ENCODE results near the gene FAHD1. TPM values are rescaled to one million over a fixed set of nuclear protein-coding genes. Genes with fewer than 3 reads are reported as not detected.

Gene FAHD1
- total and polyA plus RNA-seq, 4 experiments from 2014 or later = 7.8 to 23.2 (median 15.9) TPM

GRCh38 chr16:1834096-1834495 lies 7.1 kb downstream of the FAHD1 start:
- peaks cover 2% of the 10 kb centered on the region for H3K4me1 ChIP-seq (ENCODE audit: insufficient read depth, low read length)
- DNase-seq = no peak
- Mint-ChIP-seq H3K27ac (peak overlapping the region in 2 of 7 donors; percentile 34 to 66), H3K27me3 (no peaks in the 10 kb centered on the region), H3K36me3 (peaks cover 0 to 4% of the 10 kb centered on the region in 2 donors), H3K9me3 (no peaks in the 10 kb centered on the region), H3K4me3 (no peak overlapping the region), H3K4me1 (peaks cover 6 to 14% (median 10%) of the 10 kb centered on the region in 4 donors)
- POLR2A ChIA-PET (ENCODE audit: partially characterized antibody) = no interaction called here
- no peak overlapping the region for H3K4me3 ChIP-seq (ENCODE audit: low read length in 2 of 2)
- intact Hi-C loops (cut with micrococcal nuclease) = no loop called here
- H3K27ac ChIP-seq (ENCODE audit: low read depth, low read length) = no peak overlapping the region
- H3K36me3 ChIP-seq (ENCODE audit: insufficient read depth, low read length) = no peaks in the 10 kb centered on the region
- CTCF ChIA-PET (ENCODE audit: partially characterized antibody) = no interaction called here
- no peaks in the 10 kb centered on the region for H3K9me3 ChIP-seq (ENCODE audit: control insufficient read depth in 1 of 2, low read length in 2 of 2)
- H3K27me3 ChIP-seq (ENCODE audit: insufficient read depth, low read length) = no peaks in the 10 kb centered on the region

GRCh38 chr16:1839554-1839953 lies 12.5 kb downstream of the FAHD1 start:
- no peaks in the 10 kb centered on the region for H3K4me1 Mint-ChIP-seq
- H3K27me3 Mint-ChIP-seq = no peaks in the 10 kb centered on the region
- Histone ChIP-seq H3K36me3 (ENCODE audit: insufficient read depth, low read length) (no peaks in the 10 kb centered on the region), H3K27ac (ENCODE audit: low read depth, low read length) (no peak overlapping the region), H3K9me3 (ENCODE audit: control insufficient read depth in 1 of 2, low read length in 2 of 2) (no peaks in the 10 kb centered on the region), H3K4me1 (ENCODE audit: insufficient read depth, low read length) (no peaks in the 10 kb centered on the region), H3K4me3 (ENCODE audit: low read length in 2 of 2) (no peak overlapping the region), H3K27me3 (ENCODE audit: insufficient read depth, low read length) (no peaks in the 10 kb centered on the region)
- H3K36me3 Mint-ChIP-seq = no peaks in the 10 kb centered on the region
- no peak for DNase-seq
- ChIA-PET POLR2A (ENCODE audit: partially characterized antibody) (no interaction called here), CTCF (ENCODE audit: partially characterized antibody) (no interaction called here)
- H3K9me3 Mint-ChIP-seq = no peaks in the 10 kb centered on the region
- no peak overlapping the region for H3K4me3 Mint-ChIP-seq
- intact Hi-C loops (cut with micrococcal nuclease) = no loop called here
- H3K27ac Mint-ChIP-seq = no peak overlapping the region

- H3K9me3 Mint-ChIP-seq = no peaks in the 10 kb centered on the region
- Histone ChIP-seq H3K27ac (ENCODE audit: low read depth, low read length) (no peak overlapping the region), H3K27me3 (ENCODE audit: insufficient read depth, low read length) (peaks cover 4% of the 10 kb centered on the region), H3K4me3 (ENCODE audit: low read length in 2 of 2) (no peak overlapping the region), H3K4me1 (ENCODE audit: insufficient read depth, low read length) (no peaks in the 10 kb centered on the region), H3K9me3 (ENCODE audit: control insufficient read depth in 1 of 2, low read length in 2 of 2) (no peaks in the 10 kb centered on the region), H3K36me3 (ENCODE audit: insufficient read depth, low read length) (no peaks in the 10 kb centered on the region)
- POLR2A ChIA-PET (ENCODE audit: partially characterized antibody) = no interaction called here
- DNase-seq = no peak
- intact Hi-C loops (cut with micrococcal nuclease) = no loop called here
- H3K27me3 Mint-ChIP-seq = peaks cover 4 to 5% of the 10 kb centered on the region in 2 donors
- no peaks in the 10 kb centered on the region for H3K36me3 Mint-ChIP-seq
- no peak overlapping the region for H3K4me3 Mint-ChIP-seq
- no peak overlapping the region for H3K27ac Mint-ChIP-seq
- H3K4me1 Mint-ChIP-seq = no peaks in the 10 kb centered on the region
- CTCF ChIA-PET (ENCODE audit: partially characterized antibody) = interaction anchor here (1.0 kb wide), 1 partner anchor 83 kb away, joined by 3 read pairs; no protein-coding TSS in a partner anchor
Measured at GRCh38 chr16:1845985-1846384, 19.0 kb downstream of the FAHD1 start.

- Histone ChIP-seq H3K4me3 (ENCODE audit: low read length in 2 of 2) (no peak overlapping the region), H3K4me1 (ENCODE audit: insufficient read depth, low read length) (no peaks in the 10 kb centered on the region), H3K9me3 (ENCODE audit: control insufficient read depth in 1 of 2, low read length in 2 of 2) (no peaks in the 10 kb centered on the region), H3K36me3 (ENCODE audit: insufficient read depth, low read length) (no peaks in the 10 kb centered on the region), H3K27ac (ENCODE audit: low read depth, low read length) (no peak overlapping the region), H3K27me3 (ENCODE audit: insufficient read depth, low read length) (peaks cover 4% of the 10 kb centered on the region)
- Mint-ChIP-seq H3K4me1 (no peaks in the 10 kb centered on the region), H3K9me3 (no peaks in the 10 kb centered on the region), H3K27me3 (peaks cover 4 to 5% of the 10 kb centered on the region in 2 donors), H3K4me3 (no peak overlapping the region), H3K36me3 (no peaks in the 10 kb centered on the region), H3K27ac (no peak overlapping the region)
- POLR2A ChIA-PET (ENCODE audit: partially characterized antibody) = no interaction called here
- CTCF ChIA-PET (ENCODE audit: partially characterized antibody) = interaction anchor here (1.0 kb wide), 1 partner anchor 82 kb away, joined by 3 read pairs; no protein-coding TSS in a partner anchor
- intact Hi-C loops (cut with micrococcal nuclease) = no loop called here
- DNase-seq = no peak
Measured at GRCh38 chr16:1846416-1846815, 19.4 kb downstream of the FAHD1 start.

- Histone ChIP-seq H3K4me3 (ENCODE audit: low read length in 2 of 2) (no peak overlapping the region), H3K36me3 (ENCODE audit: insufficient read depth, low read length) (no peaks in the 10 kb centered on the region), H3K27ac (ENCODE audit: low read depth, low read length) (no peak overlapping the region), H3K27me3 (ENCODE audit: insufficient read depth, low read length) (peaks cover under 1% of the 10 kb centered on the region), H3K4me1 (ENCODE audit: insufficient read depth, low read length) (peaks cover 10% of the 10 kb centered on the region), H3K9me3 (ENCODE audit: control insufficient read depth in 1 of 2, low read length in 2 of 2) (no peaks in the 10 kb centered on the region)
- H3K27me3 Mint-ChIP-seq = peaks cover 2 to 4% of the 10 kb centered on the region in 2 donors
- peak overlapping the region in 1 of 7 donors; percentile 0 for H3K27ac Mint-ChIP-seq
- ChIA-PET POLR2A (ENCODE audit: partially characterized antibody) (no interaction called here), CTCF (ENCODE audit: partially characterized antibody) (no interaction called here)
- H3K4me3 Mint-ChIP-seq = no peak overlapping the region
- H3K4me1 Mint-ChIP-seq = peaks cover 8 to 16% (median 11%) of the 10 kb centered on the region in 4 donors
- H3K9me3 Mint-ChIP-seq = no peaks in the 10 kb centered on the region
- intact Hi-C loops (cut with micrococcal nuclease) = no loop called here
- DNase-seq = no peak
- no peaks in the 10 kb centered on the region for H3K36me3 Mint-ChIP-seq
Measured at GRCh38 chr16:1850981-1851380, 24.0 kb downstream of the FAHD1 start.

- intact Hi-C loops (cut with micrococcal nuclease) = no loop called here
- Mint-ChIP-seq H3K27ac (no peak overlapping the region), H3K9me3 (no peaks in the 10 kb centered on the region), H3K4me1 (peaks cover 8 to 16% (median 11%) of the 10 kb centered on the region in 4 donors), H3K27me3 (peaks cover 0 to 2% of the 10 kb centered on the region in 2 donors), H3K36me3 (no peaks in the 10 kb centered on the region), H3K4me3 (no peak overlapping the region)
- H3K4me1 ChIP-seq (ENCODE audit: insufficient read depth, low read length) = peaks cover 10% of the 10 kb centered on the region
- ChIA-PET POLR2A (ENCODE audit: partially characterized antibody) (no interaction called here), CTCF (ENCODE audit: partially characterized antibody) (no interaction called here)
- no peaks in the 10 kb centered on the region for H3K27me3 ChIP-seq (ENCODE audit: insufficient read depth, low read length)
- no peak overlapping the region for H3K27ac ChIP-seq (ENCODE audit: low read depth, low read length)
- H3K4me3 ChIP-seq (ENCODE audit: low read length in 2 of 2) = no peak overlapping the region
- no peak for DNase-seq
- H3K36me3 ChIP-seq (ENCODE audit: insufficient read depth, low read length) = no peaks in the 10 kb centered on the region
- H3K9me3 ChIP-seq (ENCODE audit: control insufficient read depth in 1 of 2, low read length in 2 of 2) = no peaks in the 10 kb centered on the region
Measured at GRCh38 chr16:1851793-1852192, 24.8 kb downstream of the FAHD1 start.

- intact Hi-C loops (cut with micrococcal nuclease) = no loop called here
- Mint-ChIP-seq H3K9me3 (no peaks in the 10 kb centered on the region), H3K4me1 (peaks cover 8 to 18% (median 12%) of the 10 kb centered on the region in 4 donors), H3K27me3 (peaks cover 17 to 32% of the 10 kb centered on the region in 2 donors), H3K27ac (peak overlapping the region in 1 of 7 donors; percentile 14), H3K4me3 (no peak overlapping the region), H3K36me3 (no peaks in the 10 kb centered on the region)
- Histone ChIP-seq H3K9me3 (ENCODE audit: control insufficient read depth in 1 of 2, low read length in 2 of 2) (no peaks in the 10 kb centered on the region), H3K27me3 (ENCODE audit: insufficient read depth, low read length) (no peaks in the 10 kb centered on the region), H3K36me3 (ENCODE audit: insufficient read depth, low read length) (no peaks in the 10 kb centered on the region), H3K4me3 (ENCODE audit: low read length in 2 of 2) (no peak overlapping the region), H3K4me1 (ENCODE audit: insufficient read depth, low read length) (peaks cover 10% of the 10 kb centered on the region), H3K27ac (ENCODE audit: low read depth, low read length) (no peak overlapping the region)
- CTCF ChIA-PET (ENCODE audit: partially characterized antibody) = interaction anchor here (1.3 kb wide), 1 partner anchor 283 kb away, joined by 3 read pairs; no protein-coding TSS in a partner anchor
- DNase-seq = no peak
- POLR2A ChIA-PET (ENCODE audit: partially characterized antibody) = no interaction called here
Measured at GRCh38 chr16:1857433-1858097, 30.6 kb downstream of the FAHD1 start.
